Liver (tissue), 9 donors: ENCODE measurements around the gene LENEP. TPM values are rescaled to one million over a fixed set of nuclear protein-coding genes. Genes with fewer than 3 reads are reported as not detected.

ENCODE experiments used
- DNase-seq: peaks from one replicate; pipeline ENCODE4 v3.0.0-alpha.2; 2017; ENCODE audit warnings: low spot score
- H3K27ac ChIP-seq, 2 donors: one replicate each; pipeline ENCODE4 v1.7.0; 2013; ENCODE audit warnings: inconsistent platforms in 2 of 2, low read length in 2 of 2, control low read depth in 1 of 2, low read depth in 1 of 2, mild to moderate bottlenecking in 1 of 2
- H3K27me3 ChIP-seq, 4 donors: one replicate each; pipeline versions ENCODE4 v1.6.1 to v1.7.0; 2013; ENCODE audit warnings: low read length in 3 of 4, inconsistent platforms in 1 of 4, mild to moderate bottlenecking in 1 of 4, moderate library complexity in 1 of 4; ENCODE audit not compliant: control insufficient read depth in 4 of 4, insufficient read depth in 4 of 4
- H3K36me3 ChIP-seq, 4 donors: one replicate each; pipeline versions ENCODE4 v1.6.1 to v1.7.0; 2013; ENCODE audit warnings: low read length in 3 of 4, mild to moderate bottlenecking in 3 of 4, low read depth in 1 of 4, moderate library complexity in 1 of 4; ENCODE audit not compliant: control insufficient read depth in 4 of 4, insufficient read depth in 3 of 4
- H3K4me1 ChIP-seq, 4 donors: one replicate each; pipeline versions ENCODE4 v1.6.1 to v1.7.0; 2013; ENCODE audit warnings: low read length in 3 of 4, mild to moderate bottlenecking in 3 of 4, moderate library complexity in 1 of 4; ENCODE audit not compliant: control insufficient read depth in 4 of 4, insufficient read depth in 4 of 4
- H3K4me3 ChIP-seq, 3 donors: one replicate each; pipeline versions ENCODE4 v1.6.1 to v1.7.0; 2013; ENCODE audit warnings: low read length in 3 of 3, control low read depth in 1 of 3, low read depth in 1 of 3, mild to moderate bottlenecking in 1 of 3
- H3K9ac ChIP-seq, 2 donors: one replicate each; pipeline ENCODE4 v1.7.0; 2013; ENCODE audit warnings: low read length in 2 of 2, mild to moderate bottlenecking in 2 of 2, moderate library complexity in 2 of 2, control low read depth in 1 of 2, low read depth in 1 of 2
- H3K9me3 ChIP-seq, 4 donors: one replicate each; pipeline versions ENCODE4 v1.6.1 to v1.7.0; 2013; ENCODE audit warnings: low read length in 3 of 4; ENCODE audit not compliant: control insufficient read depth in 4 of 4
- ATF3 ChIP-seq: IDR thresholded peaks from 2 replicates; pipeline ENCODE4 v1.6.1; 2016; ENCODE audit warnings: antibody characterized with exemption
- CTCF ChIP-seq: fragments of 150-350 bp; IDR thresholded peaks from 2 replicates; pipeline ENCODE4 v1.5.1; 2017; ENCODE audit warnings: improper control_type of control experiment, low read depth, low read length; ENCODE audit not compliant: missing input control
- EGR1 ChIP-seq, 2 donors: IDR thresholded peaks; 2 replicates each; pipeline ENCODE4 v1.6.1; 2016 to 2018; ENCODE audit warnings: antibody characterized with exemption in 2 of 2, low read depth in 2 of 2
- FOXA1 ChIP-seq: IDR thresholded peaks from 2 replicates; pipeline ENCODE4 v1.6.1; 2016; ENCODE audit warnings: antibody characterized with exemption
- FOXA2 ChIP-seq: IDR thresholded peaks from 2 replicates; pipeline ENCODE4 v1.6.1; 2016; ENCODE audit warnings: antibody characterized with exemption
- GABPA ChIP-seq, 2 donors: IDR thresholded peaks in 1 of 2; conservative IDR thresholded peaks in 1 of 2; 2 replicates each; pipeline ENCODE4 v1.6.1; 2016; ENCODE audit warnings: antibody characterized with exemption in 2 of 2, mild to moderate bottlenecking in 1 of 2, moderate library complexity in 1 of 2
- HNF4A ChIP-seq, 2 donors: conservative IDR thresholded peaks; 2 replicates each; pipeline ENCODE4 v1.6.1; 2016; ENCODE audit warnings: antibody characterized with exemption in 2 of 2, mild to moderate bottlenecking in 2 of 2
- HNF4G ChIP-seq: IDR thresholded peaks from 2 replicates; pipeline ENCODE4 v1.6.1; 2016; ENCODE audit warnings: antibody characterized with exemption
- JUND ChIP-seq, 2 donors: IDR thresholded peaks; 2 replicates each; pipeline ENCODE4 v1.6.1; 2016; ENCODE audit warnings: antibody characterized with exemption in 2 of 2
- MAX ChIP-seq: IDR thresholded peaks from 2 replicates; pipeline ENCODE4 v1.6.1; 2016; ENCODE audit warnings: antibody characterized with exemption
- NR2F2 ChIP-seq: IDR thresholded peaks from 2 replicates; pipeline ENCODE4 v1.6.1; 2016; ENCODE audit warnings: antibody characterized with exemption
- RAD21 ChIP-seq, 2 donors: IDR thresholded peaks; 2 replicates each; pipeline ENCODE4 v1.6.1; 2016; ENCODE audit warnings: antibody characterized with exemption in 2 of 2, mild to moderate bottlenecking in 2 of 2
- REST ChIP-seq: IDR thresholded peaks from 2 replicates; pipeline ENCODE4 v1.6.1; 2016; ENCODE audit warnings: antibody characterized with exemption, mild to moderate bottlenecking
- RXRA ChIP-seq, 2 donors: IDR thresholded peaks; 2 replicates each; pipeline ENCODE4 v1.6.1; 2017 to 2018; ENCODE audit warnings: antibody characterized with exemption in 2 of 2, mild to moderate bottlenecking in 1 of 2
- SP1 ChIP-seq: IDR thresholded peaks from 2 replicates; pipeline ENCODE4 v1.6.1; 2018; ENCODE audit warnings: antibody characterized with exemption, mild to moderate bottlenecking
- TAF1 ChIP-seq: conservative IDR thresholded peaks from 2 replicates; pipeline ENCODE4 v1.6.1; 2016; ENCODE audit warnings: antibody characterized with exemption, mild to moderate bottlenecking
- YY1 ChIP-seq: IDR thresholded peaks from 2 replicates; pipeline ENCODE4 v1.6.1; 2016; ENCODE audit warnings: antibody characterized with exemption, mild to moderate bottlenecking
- ZBTB33 ChIP-seq: IDR thresholded peaks from 2 replicates; pipeline ENCODE4 v1.6.1; 2016; ENCODE audit warnings: antibody characterized with exemption
- WGBS: extraction: QIAGEN DNeasy Blood & Tissue Kit; methylation state at CpG from one replicate; pipeline ENCODE4 v1.1.7; 2013; 5-methylcytosine and 5-hydroxymethylcytosine counted together
- polyA plus RNA-seq, 2 donors: library from polyadenylated mRNA; stranded (reverse) in 1 of 2; unstranded in 1 of 2; fragments of 200-250 nt in 1 of 2; fragments of >200 nt in 1 of 2; fragmentation: Nextera tagmentation in 1 of 2; extraction: Ambion mirVana in 1 of 2; gene quantifications; one replicate each; pipeline versions ENCODE4 v1.2.1 to v1.2.3, GENCODE V29; 2013 to 2015
- total RNA-seq, 2 donors: library from RNA; depleted of rRNA; stranded (reverse); fragments of >200 nt; gene quantifications; one replicate each; pipeline ENCODE4 v1.2.3, GENCODE V29; 2014
- donor health status: healthy.
- donor health status: healthy.
- donor health status: healthy.
- donor health status: healthy.
- donor health status: healthy.

LENEP gene
- total and polyA plus RNA-seq, 4 donors = 0.42 TPM; not detected in 3

GRCh38 chr1:155003227-155003765, 9.9 kb downstream of the LENEP start:
- no peaks in the 10 kb centered on the region for H3K27me3 ChIP-seq
- TF ChIP-seq CTCF = no peak
- TF ChIP-seq ATF3 = no peak
- no peak for TF ChIP-seq SP1
- TF ChIP-seq NR2F2 = no peak
- no peak for TF ChIP-seq HNF4A (conservative IDR thresholded peaks at IDR 0.05)
- TF ChIP-seq ZBTB33 = no peak
- no peak for TF ChIP-seq RAD21 (IDR thresholded peaks at IDR 0.05)
- peak overlapping the region; percentile 89 to 96 for H3K9ac ChIP-seq
- no peaks in the 10 kb centered on the region for H3K9me3 ChIP-seq
- H3K4me3 ChIP-seq = peak overlapping the region; percentile 73 to 94 (median 91)
- peak overlapping the region; percentile 87 to 99 for H3K27ac ChIP-seq
- peak; percentile 55 for DNase-seq
- WGBS = under 1% methylated on average over 37 of the region's 37 CpGs
- H3K4me1 ChIP-seq = peaks cover 30 to 67% (median 55%) of the 10 kb centered on the region in 4 donors
- H3K36me3 ChIP-seq = no peaks in the 10 kb centered on the region

- no peaks in the 10 kb centered on the region for H3K27me3 ChIP-seq
- H3K4me1 ChIP-seq = peaks cover 35 to 72% (median 59%) of the 10 kb centered on the region in 4 donors
- no peak for TF ChIP-seq FOXA1
- no peak for TF ChIP-seq FOXA2
- no peak for TF ChIP-seq CTCF
- peak; percentile 26 to 38 for TF ChIP-seq RXRA (IDR thresholded peaks at IDR 0.05)
- TF ChIP-seq NR2F2 = no peak
- TF ChIP-seq YY1 = no peak
- no peak for TF ChIP-seq ATF3
- no peak for TF ChIP-seq TAF1
- peak; percentile 51 for TF ChIP-seq SP1
- no peak for TF ChIP-seq MAX
- no peak for TF ChIP-seq HNF4G
- TF ChIP-seq JUND (IDR thresholded peaks at IDR 0.05) = no peak
- no peak for TF ChIP-seq REST
- peak; percentile 66 to 77 for TF ChIP-seq EGR1 (IDR thresholded peaks at IDR 0.05; ENCODE audit: low read depth in 2 of 2)
- peak; percentile 75 to 85 for TF ChIP-seq GABPA (IDR thresholded peaks at IDR 0.05 in 1 of 2, conservative IDR thresholded peaks at IDR 0.05 in 1 of 2)
- peak; percentile 78 for TF ChIP-seq HNF4A (conservative IDR thresholded peaks at IDR 0.05)
- TF ChIP-seq RAD21 (IDR thresholded peaks at IDR 0.05) = no peak
- TF ChIP-seq ZBTB33 = peak; percentile 10
- DNase-seq = no peak
- H3K27ac ChIP-seq = peak overlapping the region; percentile 87 to 99
- no peaks in the 10 kb centered on the region for H3K36me3 ChIP-seq
- WGBS = under 1% methylated on average over 34 of the region's 34 CpGs
- peak overlapping the region; percentile 73 to 94 (median 91) for H3K4me3 ChIP-seq
- no peaks in the 10 kb centered on the region for H3K9me3 ChIP-seq
- H3K9ac ChIP-seq = peak overlapping the region; percentile 89 to 96
Observed at GRCh38 chr1:155003766-155004351, 10.5 kb downstream of the LENEP start.
